ENCODE measurements around the gene CFLAR. TPM values are rescaled to one million over a fixed set of nuclear protein-coding genes. Genes with fewer than 3 reads are reported as not detected.

CFLAR gene
- total RNA-seq, 1 donor from 2014 or later: 46.1 TPM

- no peaks in the 10 kb centered on the region for H3K27me3 Mint-ChIP-seq
- H3K4me1 Mint-ChIP-seq (ENCODE audit: low read depth): peaks cover 37% of the 10 kb centered on the region
- TF ChIP-seq CTCF (IDR thresholded peaks at IDR 0.05; ENCODE audit: unreplicated experiment): no peak
Measured at GRCh38 chr2:201195331-201195730, 79.4 kb downstream of the CFLAR start.

GRCh38 chr2:201196003-201196402 is 80.0 kb downstream of the CFLAR start:
- no peak for DNase-seq (ENCODE audit: low spot score, unreplicated experiment)

More at GRCh38 chr2:201195331-201195730, 79.4 kb downstream of the CFLAR start:
- H3K9me3 Mint-ChIP-seq (ENCODE audit: low read depth): no peaks in the 10 kb centered on the region
- peak overlapping the region; percentile 67 for H3K27ac Mint-ChIP-seq
- no peak for DNase-seq (ENCODE audit: low spot score, unreplicated experiment)
- peaks cover 11% of the 10 kb centered on the region for H3K36me3 Mint-ChIP-seq (ENCODE audit: insufficient read depth)
- H3K4me3 Mint-ChIP-seq (ENCODE audit: low read depth): no peak overlapping the region

GRCh38 chr2:201196803-201197202 is 80.8 kb downstream of the CFLAR start:
- Mint-ChIP-seq H3K4me3 (ENCODE audit: low read depth) (no peak overlapping the region), H3K27me3 (no peaks in the 10 kb centered on the region)

More at GRCh38 chr2:201196003-201196402, 80.0 kb downstream of the CFLAR start:
- peaks cover 10% of the 10 kb centered on the region for H3K36me3 Mint-ChIP-seq (ENCODE audit: insufficient read depth)
- H3K4me3 Mint-ChIP-seq (ENCODE audit: low read depth): no peak overlapping the region
- no peaks in the 10 kb centered on the region for H3K27me3 Mint-ChIP-seq
- no peak for TF ChIP-seq CTCF (IDR thresholded peaks at IDR 0.05; ENCODE audit: unreplicated experiment)
- H3K27ac Mint-ChIP-seq: peak overlapping the region; percentile 64
- H3K9me3 Mint-ChIP-seq (ENCODE audit: low read depth): no peaks in the 10 kb centered on the region
- H3K4me1 Mint-ChIP-seq (ENCODE audit: low read depth): peaks cover 37% of the 10 kb centered on the region

GRCh38 chr2:201197781-201198180 is 81.8 kb downstream of the CFLAR start:
- no peak for TF ChIP-seq CTCF (IDR thresholded peaks at IDR 0.05; ENCODE audit: unreplicated experiment)
- Mint-ChIP-seq H3K27ac (no peak overlapping the region), H3K9me3 (ENCODE audit: low read depth) (no peaks in the 10 kb centered on the region), H3K4me1 (ENCODE audit: low read depth) (peaks cover 22% of the 10 kb centered on the region), H3K27me3 (no peaks in the 10 kb centered on the region), H3K4me3 (ENCODE audit: low read depth) (no peak overlapping the region), H3K36me3 (ENCODE audit: insufficient read depth) (peaks cover 11% of the 10 kb centered on the region)
- no peak for DNase-seq (ENCODE audit: low spot score, unreplicated experiment)

More at GRCh38 chr2:201196803-201197202, 80.8 kb downstream of the CFLAR start:
- no peak for DNase-seq (ENCODE audit: low spot score, unreplicated experiment)
- no peak for TF ChIP-seq CTCF (IDR thresholded peaks at IDR 0.05; ENCODE audit: unreplicated experiment)
- H3K27ac Mint-ChIP-seq: no peak overlapping the region
- no peaks in the 10 kb centered on the region for H3K9me3 Mint-ChIP-seq (ENCODE audit: low read depth)
- H3K36me3 Mint-ChIP-seq (ENCODE audit: insufficient read depth): peaks cover 11% of the 10 kb centered on the region
- peaks cover 29% of the 10 kb centered on the region for H3K4me1 Mint-ChIP-seq (ENCODE audit: low read depth)

- DNase-seq (ENCODE audit: low spot score, unreplicated experiment): no peak
- Mint-ChIP-seq H3K27ac (no peak overlapping the region), H3K36me3 (ENCODE audit: insufficient read depth) (peaks cover 9% of the 10 kb centered on the region), H3K27me3 (no peaks in the 10 kb centered on the region), H3K4me3 (ENCODE audit: low read depth) (no peak overlapping the region), H3K4me1 (ENCODE audit: low read depth) (peaks cover 21% of the 10 kb centered on the region), H3K9me3 (ENCODE audit: low read depth) (no peaks in the 10 kb centered on the region)
- no peak for TF ChIP-seq CTCF (IDR thresholded peaks at IDR 0.05; ENCODE audit: unreplicated experiment)
Measured at GRCh38 chr2:201199847-201200246, 83.9 kb downstream of the CFLAR start.
